ENCODE measurements around the gene ZSCAN22. TPM values are rescaled to one million over a fixed set of nuclear protein-coding genes. Genes with fewer than 3 reads are reported as not detected.
A peak's percentile ranks its signal among the peaks of the same experiment; 100 is the strongest.

The ZSCAN22 gene
- total RNA-seq, 2 donors from 2014 or later, result 3.0 to 3.7 TPM

- H3K4me1 ChIP-seq, result peaks cover 6% of the 10 kb centered on the region
- DNase-seq, result no peak
- H3K9ac ChIP-seq (ENCODE audit: low read depth in 2 of 2, low read length in 2 of 2), result peak overlapping the region; percentile 85 to 91
- peak overlapping the region; percentile 94 for H3K27ac ChIP-seq
- intact Hi-C loops (cut with DNase I), result no loop called here
- H3K27me3 ChIP-seq, result no peaks in the 10 kb centered on the region
- peak overlapping the region; percentile 85 for H3K4me3 ChIP-seq
- peaks cover under 1% of the 10 kb centered on the region for H3K36me3 ChIP-seq
- H3K9me3 ChIP-seq, result no peaks in the 10 kb centered on the region
- TF ChIP-seq CTCF (IDR thresholded peaks at IDR 0.05), result no peak
Measured at GRCh38 chr19:58385891-58386575, 59.2 kb downstream of the ZSCAN22 start.

- TF ChIP-seq CTCF (IDR thresholded peaks at IDR 0.05), result no peak
- intact Hi-C loops (cut with DNase I), result no loop called here
- Histone ChIP-seq H3K9me3 (no peaks in the 10 kb centered on the region), H3K36me3 (peaks cover 7% of the 10 kb centered on the region), H3K4me1 (peaks cover 6% of the 10 kb centered on the region), H3K9ac (ENCODE audit: low read depth in 2 of 2, low read length in 2 of 2) (peak within 1 kb of the TSS; percentile 85 to 91), H3K4me3 (peak within 1 kb of the TSS; percentile 85), H3K27me3 (no peaks in the 10 kb centered on the region), H3K27ac (peak within 1 kb of the TSS; percentile 94)
- peak; percentile 98 for DNase-seq
Measured at GRCh38 chr19:58386576-58387337, 60.0 kb downstream of the ZSCAN22 start, which contains the start of gene RPS5. Gene RPS5 (plus strand): TSS chr19:58387269. CDS start chr19:58388138, 869 bp downstream.

- Histone ChIP-seq H3K27me3 (no peaks in the 10 kb centered on the region), H3K9ac (ENCODE audit: low read depth in 2 of 2, low read length in 2 of 2) (peak overlapping the region; percentile 61 to 85), H3K4me1 (peaks cover 6% of the 10 kb centered on the region), H3K27ac (peak overlapping the region; percentile 94), H3K4me3 (peak overlapping the region; percentile 85), H3K9me3 (no peaks in the 10 kb centered on the region), H3K36me3 (peaks cover 11% of the 10 kb centered on the region)
- TF ChIP-seq CTCF (IDR thresholded peaks at IDR 0.05), result no peak
- DNase-seq, result no peak
- intact Hi-C loops (cut with DNase I), result no loop called here
Measured at GRCh38 chr19:58387338-58388174, 60.8 kb downstream of the ZSCAN22 start.

- H3K9me3 ChIP-seq, result no peaks in the 10 kb centered on the region
- intact Hi-C loops (cut with DNase I), result no loop called here
- H3K9ac ChIP-seq (ENCODE audit: low read depth in 2 of 2, low read length in 2 of 2), result peak overlapping the region; percentile 61 to 85
- TF ChIP-seq CTCF (IDR thresholded peaks at IDR 0.05), result no peak
- H3K4me3 ChIP-seq, result peak overlapping the region; percentile 85
- peaks cover 6% of the 10 kb centered on the region for H3K4me1 ChIP-seq
- no peak overlapping the region for H3K27ac ChIP-seq
- peaks cover 11% of the 10 kb centered on the region for H3K36me3 ChIP-seq
- DNase-seq, result no peak
- no peaks in the 10 kb centered on the region for H3K27me3 ChIP-seq
Measured at GRCh38 chr19:58388175-58388526, 61.4 kb downstream of the ZSCAN22 start.

Small RNAs within 50 kb of the gene (microRNA-seq; reads per million reads assigned to microRNA genes)
- gene MIR4754 (not detected), gene MIR6806 (not detected)

Other genes with a start within 250 kb of the ZSCAN22 start
- gene ZSCAN18, start 228.8 kb upstream of the ZSCAN22 start, total RNA-seq, result 10 to 100 TPM; 17.1 to 22.9 TPM
- 1 to 10 TPM; 3.9 to 5.9 TPM for gene ZNF329, start 176.2 kb upstream of the ZSCAN22 start, total RNA-seq
- gene ZNF274, start 143.9 kb upstream of the ZSCAN22 start, total RNA-seq, result 10 to 100 TPM; 16.3 to 17.1 TPM
- gene ZNF544, start 98.1 kb upstream of the ZSCAN22 start, total RNA-seq, result 10 to 100 TPM; 17.2 to 29.6 TPM
- 1 to 10 TPM; 3.4 to 3.8 TPM for gene ZNF8, start 48.0 kb upstream of the ZSCAN22 start, total RNA-seq
- gene ERVK3-1, start 21.6 kb upstream of the ZSCAN22 start, total RNA-seq, result 10 to 100 TPM; 21.6 to 25.0 TPM
- gene A1BG, start 26.5 kb downstream of the ZSCAN22 start, total RNA-seq, result 1 to 10 TPM; 3.6 to 4.7 TPM
- gene ZNF497, start 35.8 kb downstream of the ZSCAN22 start, total RNA-seq, result 1 to 10 TPM in 1 of 2 donors, under 1 TPM in 1; 0.98 to 1.9 TPM
- 1 to 10 TPM; 1.8 to 2.6 TPM for gene ZNF837, start 54.0 kb downstream of the ZSCAN22 start, total RNA-seq
- gene RPS5, start 60.3 kb downstream of the ZSCAN22 start, total RNA-seq, result 100 to 1,000 TPM; 781 to 884 TPM
- gene RNF225, start 68.7 kb downstream of the ZSCAN22 start, total RNA-seq, result not detected
- gene ZNF584, start 81.7 kb downstream of the ZSCAN22 start, total RNA-seq, result 1 to 10 TPM; 5.9 to 8.5 TPM
- 1 to 10 TPM; 2.6 to 5.8 TPM for gene ZNF132, start 113.2 kb downstream of the ZSCAN22 start, total RNA-seq
- 1 to 10 TPM; 4.4 to 7.5 TPM for gene ZNF324B, start 124.6 kb downstream of the ZSCAN22 start, total RNA-seq
- gene ZNF324, start 140.1 kb downstream of the ZSCAN22 start, total RNA-seq, result 10 to 100 TPM; 10.2 to 12.0 TPM
- 10 to 100 TPM in 1 of 2 donors, 1 to 10 TPM in 1; 7.4 to 10.5 TPM for gene ZNF446, start 149.4 kb downstream of the ZSCAN22 start, total RNA-seq
- 1 to 10 TPM; 3.7 to 8.7 TPM for gene SLC27A5, start 185.0 kb downstream of the ZSCAN22 start, total RNA-seq
- gene ZBTB45, start 192.8 kb downstream of the ZSCAN22 start, total RNA-seq, result 10 to 100 TPM; 13.5 to 20.2 TPM
- gene TRIM28, start 217.1 kb downstream of the ZSCAN22 start, total RNA-seq, result 100 to 1,000 TPM; 205 to 412 TPM
- gene CHMP2A, start 228.1 kb downstream of the ZSCAN22 start, total RNA-seq, result 100 to 1,000 TPM; 176 to 183 TPM
- gene UBE2M, start 231.6 kb downstream of the ZSCAN22 start, total RNA-seq, result 10 to 100 TPM; 63.0 to 79.4 TPM
- gene MZF1, start 246.3 kb downstream of the ZSCAN22 start, total RNA-seq, result 10 to 100 TPM; 19.3 to 39.2 TPM